K562 (cell line): Measurements from ENCODE around the gene ERICH6B. TPM values are rescaled to one million over a fixed set of nuclear protein-coding genes. Genes with fewer than 3 reads are reported as not detected.

Source experiments
- ATAC-seq: fragments of 200-7000 bp; cut with Tn5 transposase; 3 replicates; pipeline ENCODE4 v1.9.1; 2020; ENCODE audit warnings: moderate library complexity
- BruUV-seq: library from RNA; stranded (reverse); fragments of 400-500 nt; replicated peaks from 2 replicates; lab custom pipeline; 2021; lab: Mats Ljungman, UMichigan
- CTCF ChIA-PET: fragments of 300-600 bp; formaldehyde crosslinking; extraction: SDS; loops from one replicate; lab custom pipeline; 2021; ENCODE audit warnings: low intra/inter-chr PET ratio; lab: Yijun Ruan, JAX
- POLR2A ChIA-PET: fragments of 300-600, 350-650 bp; sonication (Branson Sonifier 250); formaldehyde crosslinking; extraction: SDS; loops from one replicate; lab custom pipeline; 2021; ENCODE audit warnings: antibody characterized with exemption, inconsistent platforms; lab: Yijun Ruan, JAX
- DNase-seq, 4 experiments: peaks; one replicate each; pipeline versions ENCODE4 v3.0.0 to v3.0.0-alpha.2; 2011 to 2018; ENCODE audit warnings: low spot score in 3 of 4, mixed read lengths in 3 of 4; ENCODE audit errors: extremely low read depth in 1 of 4
- FAIRE-seq: peaks from 2 replicates; lab custom pipeline; 2011; peaks lifted over from hg19 to GRCh38; lab: Jason Lieb, UNC
- H2AFZ ChIP-seq: 2 replicates; pipeline ENCODE4 v1.6.0; 2011; ENCODE audit warnings: low read depth, low read length, control low read depth, inconsistent platforms
- H3K27ac ChIP-seq: fragments of 200-600 bp; 3 replicates; pipeline ENCODE4 v1.8.0; 2011; ENCODE audit warnings: low read depth, mild to moderate bottlenecking, control low read depth, inconsistent platforms, low read length, moderate library complexity, mixed read lengths; ENCODE audit errors: extremely low read depth
- H3K27me3 ChIP-seq, 2 experiments: fragments of 300-600 bp in 1 of 2; 2 replicates in 1 of 2; 3 replicates in 1 of 2; pipeline versions ENCODE4 v1.6.0 to v1.8.0; 2011; ENCODE audit warnings: inconsistent platforms in 2 of 2, low read length in 2 of 2, mild to moderate bottlenecking in 1 of 2, mixed read lengths in 1 of 2, moderate library complexity in 1 of 2; ENCODE audit not compliant: control insufficient read depth in 2 of 2, insufficient read depth in 2 of 2
- H3K36me3 ChIP-seq: fragments of 300-600 bp; 3 replicates; pipeline ENCODE4 v1.8.0; 2011; ENCODE audit warnings: mild to moderate bottlenecking, low read length, inconsistent platforms; ENCODE audit not compliant: control insufficient read depth, insufficient read depth
- H3K4me1 ChIP-seq, 2 experiments: fragments of 200-600 bp in 1 of 2; replicated peaks in 1 of 2; 2 replicates in 1 of 2; 3 replicates in 1 of 2; pipeline versions ENCODE4 v1.5.1 to v1.8.0; 2011; ENCODE audit warnings: inconsistent platforms in 2 of 2, low read length in 2 of 2, mild to moderate bottlenecking in 1 of 2, mixed read lengths in 1 of 2, moderate library complexity in 1 of 2; ENCODE audit not compliant: control insufficient read depth in 2 of 2, insufficient read depth in 2 of 2
- H3K4me2 ChIP-seq: 2 replicates; pipeline ENCODE4 v1.6.1; 2011; ENCODE audit warnings: low read length, control low read depth, inconsistent platforms, mixed read lengths; ENCODE audit not compliant: insufficient read depth
- H3K4me3 ChIP-seq: fragments of 200-600 bp; sonication (generic), shearing (Covaris generic); 2 replicates; pipeline ENCODE4 v1.5.1; 2016; ENCODE audit warnings: control low read depth, inconsistent platforms
- H3K79me2 ChIP-seq: fragments of 200-600 bp; 3 replicates; pipeline ENCODE4 v1.8.0; 2011; ENCODE audit warnings: low read length, inconsistent platforms; ENCODE audit not compliant: control insufficient read depth, insufficient read depth
- H3K9ac ChIP-seq, 2 experiments: 2 replicates each; pipeline versions ENCODE4 v1.6.0 to v1.6.1; 2011; ENCODE audit warnings: low read depth in 2 of 2, low read length in 2 of 2, control low read depth in 1 of 2, inconsistent platforms in 1 of 2, mild to moderate bottlenecking in 1 of 2, mixed read lengths in 1 of 2; ENCODE audit not compliant: insufficient read depth in 1 of 2
- H3K9me1 ChIP-seq: one replicate; pipeline ENCODE4 v1.6.0; 2011; ENCODE audit warnings: inconsistent platforms, mild to moderate bottlenecking, low read length, moderate library complexity; ENCODE audit not compliant: control insufficient read depth, insufficient read depth
- H3K9me3 ChIP-seq: replicated peaks from 2 replicates; pipeline ENCODE4 v1.5.1; 2011; ENCODE audit warnings: low read depth, low read length, inconsistent platforms; ENCODE audit not compliant: control insufficient read depth, insufficient read depth
- H4K20me1 ChIP-seq: replicated peaks from 2 replicates; pipeline ENCODE4 v1.6.1; 2011; ENCODE audit warnings: low read length, inconsistent platforms, mixed read lengths; ENCODE audit not compliant: control insufficient read depth, insufficient read depth
- FOXJ3 ChIP-seq: sonication (generic); formaldehyde crosslinking; IDR thresholded peaks from 2 replicates; pipeline ENCODE4 v1.4.0; 2020; ENCODE audit warnings: mild to moderate bottlenecking, missing genetic modification reagents
- HDAC2 ChIP-seq: fragments of 450-650 bp; IDR thresholded peaks from 2 replicates; pipeline ENCODE4 v1.6.1; 2016; ENCODE audit warnings: mild to moderate bottlenecking
- MTA1 ChIP-seq: fragments of 450-650 bp; IDR thresholded peaks from 2 replicates; pipeline ENCODE4 v1.6.1; 2017; ENCODE audit warnings: borderline replicate concordance
- NFE2L1 ChIP-seq: fragments of 450-650 bp; IDR thresholded peaks from 2 replicates; pipeline ENCODE4 v1.6.1; 2016; ENCODE audit warnings: missing genetic modification characterization, low read depth, mild to moderate bottlenecking, missing compliant biosample characterization, moderate library complexity, borderline replicate concordance
- PURB ChIP-seq: sonication (generic); formaldehyde crosslinking; IDR thresholded peaks from 2 replicates; pipeline ENCODE4 v1.9.0; 2021; ENCODE audit warnings: low read depth, mild to moderate bottlenecking, missing genetic modification reagents
- RAD21 ChIP-seq, 2 experiments: fragments of 250-450 bp in 1 of 2; fragments of 450-650 bp in 1 of 2; sonication (Bioruptor Pico) in 1 of 2; formaldehyde crosslinking in 1 of 2; IDR thresholded peaks in 1 of 2; conservative IDR thresholded peaks in 1 of 2; 2 replicates each; pipeline versions ENCODE4 v1.4.0 to v1.8.0; 2020 to 2022; ENCODE audit warnings: mild to moderate bottlenecking in 2 of 2, moderate library complexity in 1 of 2
- SMAD2 ChIP-seq: fragments of 150-350 bp; IDR thresholded peaks from 2 replicates; pipeline ENCODE4 v1.6.1; 2014; ENCODE audit warnings: low read depth, mild to moderate bottlenecking, low read length
- SMARCA4 ChIP-seq: fragments of 450-650 bp; IDR thresholded peaks from 2 replicates; pipeline ENCODE4 v1.6.1; 2016
- SRF ChIP-seq, 2 experiments: fragments of 250-450, 450-650 bp in 1 of 2; sonication (Bioruptor Pico) in 1 of 2; sonication (generic) in 1 of 2; formaldehyde crosslinking; IDR thresholded peaks; 2 replicates each; pipeline versions ENCODE4 v1.5.0 to v1.5.1; 2020 to 2022; ENCODE audit warnings: mild to moderate bottlenecking in 1 of 2, missing genetic modification reagents in 1 of 2
- STAG1 ChIP-seq: sonication (generic); formaldehyde crosslinking; IDR thresholded peaks from 2 replicates; pipeline ENCODE4 v1.5.0; 2020; ENCODE audit warnings: missing genetic modification reagents, borderline replicate concordance
- TBP ChIP-seq: optimal IDR thresholded peaks from 2 replicates; pipeline ENCODE3; 2011; ENCODE audit warnings: low read depth, low read length, improper control_type of control experiment
- TCFL5 ChIP-seq: fragments of 250-450 bp; sonication (Bioruptor Pico); conservative IDR thresholded peaks from 2 replicates; pipeline ENCODE4 v1.6.1; 2021; ENCODE audit warnings: mild to moderate bottlenecking, moderate library complexity, matching md5 sums
- ZNF217 ChIP-seq: sonication (generic); formaldehyde crosslinking; IDR thresholded peaks from 2 replicates; pipeline ENCODE4 v1.8.0; 2022; ENCODE audit warnings: mild to moderate bottlenecking, missing genetic modification reagents
- ZNF41 ChIP-seq: fragments of 250-450 bp; sonication (Bioruptor Pico); conservative IDR thresholded peaks from 2 replicates; pipeline ENCODE4 v1.4.0; 2020; ENCODE audit warnings: mild to moderate bottlenecking
- WGBS: fragments of 100-300 bp; shearing (Covaris generic); methylation state at CpG from one replicate; pipeline ENCODE4 v1.1.6; 2016; ENCODE audit warnings: low coverage, mixed read lengths; ENCODE audit not compliant: insufficient coverage; ENCODE audit errors: missing lambda C conversion rate; 5-methylcytosine and 5-hydroxymethylcytosine counted together
- in situ Hi-C: fragments of 300-500 bp; cut with MboI; formaldehyde crosslinking; loops from 4 replicates; pipeline ENCODE4 v1.15.0; 2018; ENCODE audit warnings: inconsistent platforms, mixed read lengths
- intact Hi-C: fragments of 100-400 bp; cut with micrococcal nuclease; formaldehyde crosslinking; loops from 2 replicates; pipeline ENCODE4 v1.14.2; 2022
- polyA plus RNA-seq, 8 experiments: library from polyadenylated mRNA; depleted of rRNA in 4 of 8; stranded (reverse) in 5 of 8; unstranded in 3 of 8; fragments of >200 nt; fragmentation: Nextera tagmentation in 2 of 8; fragmentation: Illumina TruSeq in 1 of 8; extraction: Ambion mirVana in 2 of 8; extraction: Trizol in 1 of 8; gene quantifications; 2 replicates each; pipeline versions ENCODE4 v1.2.1 to v1.2.3, GENCODE V29; 2011 to 2014; ENCODE audit warnings: inconsistent platforms in 1 of 8, missing spikeins in 1 of 8
- total RNA-seq, 7 experiments: library from RNA; depleted of rRNA in 6 of 7; stranded (reverse); fragments of >200 nt in 6 of 7; fragmentation: Illumina TruSeq in 2 of 7; extraction: Trizol in 2 of 7; gene quantifications; 2 replicates each; pipeline versions ENCODE4 v1.2.1 to v1.2.3, GENCODE V29; 2011 to 2021; ENCODE audit warnings: low replicate concordance in 1 of 7
- TF ChIP-seq, protein P1 (sequence below), 2 experiments: fragments of 450-650 bp in 1 of 2; IDR thresholded peaks; 2 replicates each; pipeline ENCODE4 v1.6.1; 2011 to 2017; ENCODE audit warnings: low read depth in 2 of 2, antibody characterized with exemption in 1 of 2, borderline replicate concordance in 1 of 2, low read length in 1 of 2, mild to moderate bottlenecking in 1 of 2, mixed read lengths in 1 of 2; ENCODE audit not compliant: control insufficient read depth in 1 of 2
- TF ChIP-seq, protein P2 (sequence below): fragments of 200-800 bp; sonication (Bioruptor generic); IDR thresholded peaks from 2 replicates; pipeline ENCODE4 v1.6.1; 2017; ENCODE audit warnings: missing genetic modification characterization, missing compliant biosample characterization
- TF ChIP-seq, protein P3 (sequence below), 2 experiments: fragments of 450-650 bp; IDR thresholded peaks; 2 replicates each; pipeline ENCODE4 v1.6.1; 2016

The ERICH6B gene
- total and polyA plus RNA-seq, 9 of the 15 experiments (the other 6 are each of a cell fraction or from before 2014, with no cell fraction given), result not detected

DNA sequence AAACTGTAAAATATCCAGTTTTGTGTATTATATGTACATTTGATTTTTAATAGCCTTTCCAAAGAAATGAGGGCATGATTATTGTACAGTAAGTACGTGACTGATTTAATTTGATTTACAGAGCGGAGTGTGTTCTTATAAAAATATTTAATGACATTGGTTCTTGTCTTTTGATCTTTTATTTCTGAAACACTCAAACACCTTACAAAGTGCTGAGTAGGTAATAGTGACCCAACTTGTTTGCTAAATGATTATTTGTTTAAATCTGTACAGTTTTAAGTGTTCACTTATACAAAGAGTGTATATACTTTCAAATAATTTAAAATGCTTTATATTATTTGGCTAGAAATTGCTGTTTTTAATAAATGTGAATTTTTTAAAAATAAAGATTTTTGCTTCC is 79.3 kb downstream of the ERICH6B start:
- ChIA-PET POLR2A (no interaction called here), CTCF (no interaction called here)
- no TSS peak for BruUV-seq
- Histone ChIP-seq H3K27ac (no peak overlapping the region), H2AFZ (no peak overlapping the region), H4K20me1 (no peaks in the 10 kb centered on the region), H3K27me3 (no peaks in the 10 kb centered on the region), H3K9ac (no peak overlapping the region), H3K9me1 (no peaks in the 10 kb centered on the region), H3K4me3 (no peak overlapping the region), H3K9me3 (no peaks in the 10 kb centered on the region), H3K4me1 (peaks cover 0 to 4% of the 10 kb centered on the region in 2 experiments; a peak in 2 of 5 replicates), H3K4me2 (no peak overlapping the region), H3K79me2 (no peaks in the 10 kb centered on the region), H3K36me3 (peaks cover 30% of the 10 kb centered on the region; the same call in 2 of the 3 replicates)
- no peak for FAIRE-seq
- WGBS, result 93% methylated on average over 2 of the region's 2 CpGs
- in situ Hi-C loops (no loop called here), intact Hi-C loops (no loop called here)
- no peak for ATAC-seq
- no peak for DNase-seq
- TF ChIP-seq, protein P1, sequence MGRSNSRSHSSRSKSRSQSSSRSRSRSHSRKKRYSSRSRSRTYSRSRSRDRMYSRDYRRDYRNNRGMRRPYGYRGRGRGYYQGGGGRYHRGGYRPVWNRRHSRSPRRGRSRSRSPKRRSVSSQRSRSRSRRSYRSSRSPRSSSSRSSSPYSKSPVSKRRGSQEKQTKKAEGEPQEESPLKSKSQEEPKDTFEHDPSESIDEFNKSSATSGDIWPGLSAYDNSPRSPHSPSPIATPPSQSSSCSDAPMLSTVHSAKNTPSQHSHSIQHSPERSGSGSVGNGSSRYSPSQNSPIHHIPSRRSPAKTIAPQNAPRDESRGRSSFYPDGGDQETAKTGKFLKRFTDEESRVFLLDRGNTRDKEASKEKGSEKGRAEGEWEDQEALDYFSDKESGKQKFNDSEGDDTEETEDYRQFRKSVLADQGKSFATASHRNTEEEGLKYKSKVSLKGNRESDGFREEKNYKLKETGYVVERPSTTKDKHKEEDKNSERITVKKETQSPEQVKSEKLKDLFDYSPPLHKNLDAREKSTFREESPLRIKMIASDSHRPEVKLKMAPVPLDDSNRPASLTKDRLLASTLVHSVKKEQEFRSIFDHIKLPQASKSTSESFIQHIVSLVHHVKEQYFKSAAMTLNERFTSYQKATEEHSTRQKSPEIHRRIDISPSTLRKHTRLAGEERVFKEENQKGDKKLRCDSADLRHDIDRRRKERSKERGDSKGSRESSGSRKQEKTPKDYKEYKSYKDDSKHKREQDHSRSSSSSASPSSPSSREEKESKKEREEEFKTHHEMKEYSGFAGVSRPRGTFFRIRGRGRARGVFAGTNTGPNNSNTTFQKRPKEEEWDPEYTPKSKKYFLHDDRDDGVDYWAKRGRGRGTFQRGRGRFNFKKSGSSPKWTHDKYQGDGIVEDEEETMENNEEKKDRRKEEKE (IDR thresholded peaks at IDR 0.05; ENCODE audit: borderline replicate concordance in 1 of 2, control insufficient read depth in 1 of 2, low read depth in 2 of 2, low read length in 1 of 2), result no peak
- TF ChIP-seq RAD21 (CRISPR knock-in tag; conservative IDR thresholded peaks at IDR 0.05 in 1 of 2, IDR thresholded peaks at IDR 0.05 in 1 of 2) (no peak), ZNF217 (CRISPR knock-in tag) (no peak), HDAC2 (no peak), PURB (no peak), FOXJ3 (CRISPR knock-in tag) (no peak), TCFL5 (CRISPR knock-in tag) (no peak), STAG1 (CRISPR knock-in tag) (no peak), NFE2L1 (tag) (no peak), SMAD2 (no peak), MTA1 (no peak), SMARCA4 (no peak), ZNF41 (CRISPR knock-in tag) (no peak), SRF (CRISPR knock-in tag; IDR thresholded peaks at IDR 0.05) (no peak), TBP (no peak)
- TF ChIP-seq, protein P2, sequence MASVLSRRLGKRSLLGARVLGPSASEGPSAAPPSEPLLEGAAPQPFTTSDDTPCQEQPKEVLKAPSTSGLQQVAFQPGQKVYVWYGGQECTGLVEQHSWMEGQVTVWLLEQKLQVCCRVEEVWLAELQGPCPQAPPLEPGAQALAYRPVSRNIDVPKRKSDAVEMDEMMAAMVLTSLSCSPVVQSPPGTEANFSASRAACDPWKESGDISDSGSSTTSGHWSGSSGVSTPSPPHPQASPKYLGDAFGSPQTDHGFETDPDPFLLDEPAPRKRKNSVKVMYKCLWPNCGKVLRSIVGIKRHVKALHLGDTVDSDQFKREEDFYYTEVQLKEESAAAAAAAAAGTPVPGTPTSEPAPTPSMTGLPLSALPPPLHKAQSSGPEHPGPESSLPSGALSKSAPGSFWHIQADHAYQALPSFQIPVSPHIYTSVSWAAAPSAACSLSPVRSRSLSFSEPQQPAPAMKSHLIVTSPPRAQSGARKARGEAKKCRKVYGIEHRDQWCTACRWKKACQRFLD, result no peak
- TF ChIP-seq, protein P3, sequence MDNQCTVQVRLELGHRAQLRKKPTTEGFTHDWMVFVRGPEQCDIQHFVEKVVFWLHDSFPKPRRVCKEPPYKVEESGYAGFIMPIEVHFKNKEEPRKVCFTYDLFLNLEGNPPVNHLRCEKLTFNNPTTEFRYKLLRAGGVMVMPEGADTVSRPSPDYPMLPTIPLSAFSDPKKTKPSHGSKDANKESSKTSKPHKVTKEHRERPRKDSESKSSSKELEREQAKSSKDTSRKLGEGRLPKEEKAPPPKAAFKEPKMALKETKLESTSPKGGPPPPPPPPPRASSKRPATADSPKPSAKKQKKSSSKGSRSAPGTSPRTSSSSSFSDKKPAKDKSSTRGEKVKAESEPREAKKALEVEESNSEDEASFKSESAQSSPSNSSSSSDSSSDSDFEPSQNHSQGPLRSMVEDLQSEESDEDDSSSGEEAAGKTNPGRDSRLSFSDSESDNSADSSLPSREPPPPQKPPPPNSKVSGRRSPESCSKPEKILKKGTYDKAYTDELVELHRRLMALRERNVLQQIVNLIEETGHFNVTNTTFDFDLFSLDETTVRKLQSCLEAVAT (IDR thresholded peaks at IDR 0.05), result no peak
